ENCODE results near the gene TAF13. TPM values are rescaled to one million over a fixed set of nuclear protein-coding genes. Genes with fewer than 3 reads are reported as not detected.

The TAF13 gene
- total and polyA plus RNA-seq, 9 of the 15 experiments (the other 6 are each of a cell fraction or from before 2014, with no cell fraction given): 14.9 to 77.2 (median 38.7) TPM

GRCh38 chr1:109040989-109041620 is 34.7 kb downstream of the TAF13 start (continued):
- no peak for TF ChIP-seq ZBTB34 (CRISPR knock-in tag; IDR thresholded peaks at IDR 0.05)
- TF ChIP-seq MTA2 (IDR thresholded peaks at IDR 0.05; ENCODE audit: low read depth): no peak
- TF ChIP-seq FUS (optimal IDR thresholded peaks at IDR 0.05; ENCODE audit: low read depth, low read length): no peak
- no peak for TF ChIP-seq SMAD2 (IDR thresholded peaks at IDR 0.05; ENCODE audit: low read depth, low read length)
- TF ChIP-seq ZNF395 (CRISPR knock-in tag; IDR thresholded peaks at IDR 0.05): 0 out of 2 replicates have a peak, but pooled peaks have one; percentile 32
- no peak for TF ChIP-seq CBFA2T3 (IDR thresholded peaks at IDR 0.05)
- TF ChIP-seq ZNF41 (CRISPR knock-in tag; conservative IDR thresholded peaks at IDR 0.05): no peak
- no peak for TF ChIP-seq KAT7 (CRISPR knock-in tag; IDR thresholded peaks at IDR 0.05; ENCODE audit: borderline replicate concordance)
- TF ChIP-seq EHMT2 (IDR thresholded peaks at IDR 0.05): no peak
- TF ChIP-seq ATF2 (CRISPR knock-in tag; IDR thresholded peaks at IDR 0.05): no peak
- no peak for TF ChIP-seq RBBP5 (IDR thresholded peaks at IDR 0.05; ENCODE audit: borderline replicate concordance, insufficient read depth, low read length, poor library complexity, severe bottlenecking)
- TF ChIP-seq ZNF696 (CRISPR knock-in tag; conservative IDR thresholded peaks at IDR 0.05): no peak
- TF ChIP-seq GTF2A2 (tag; IDR thresholded peaks at IDR 0.05): no peak
- no peak for TF ChIP-seq ZNF766 (CRISPR knock-in tag; conservative IDR thresholded peaks at IDR 0.05)
- TF ChIP-seq NRF1 (conservative IDR thresholded peaks at IDR 0.05 in 1 of 2, IDR thresholded peaks at IDR 0.05 in 1 of 2): peak; percentile 58 to 59
- no peak for TF ChIP-seq ZNF512 (tag; IDR thresholded peaks at IDR 0.05)
- peak in 2 of 3 experiments; percentile 7 to 15 for TF ChIP-seq YY1 (IDR thresholded peaks at IDR 0.05; ENCODE audit: borderline replicate concordance in 1 of 3, control insufficient read depth in 1 of 3, extremely low read depth in 1 of 3, insufficient read depth in 3 of 3, insufficient read length in 1 of 3, insufficient replicate concordance in 2 of 3, low read depth in 1 of 3, low read length in 2 of 3)
- no peak for TF ChIP-seq POLR2G (IDR thresholded peaks at IDR 0.05; ENCODE audit: low read depth, low read length)
- TF ChIP-seq MED1 (CRISPR knock-in tag; IDR thresholded peaks at IDR 0.05; ENCODE audit: borderline replicate concordance): 0 out of 2 replicates have a peak, but pooled peaks have one; percentile 38
- 0 out of 2 replicates have a peak, but pooled peaks have one; percentile 6 for TF ChIP-seq GATAD2A (IDR thresholded peaks at IDR 0.05)
